GM23248 (cell line): ENCODE measurements around the gene MACF1. TPM values are rescaled to one million over a fixed set of nuclear protein-coding genes. Genes with fewer than 3 reads are reported as not detected.

Source experiments
- DNase-seq: peaks from one replicate; pipeline ENCODE4 v3.0.0-alpha.2; 2015
- H2AFZ ChIP-seq: fragments of 200-600 bp; sonication (generic); 2 replicates; pipeline ENCODE4 v1.6.1; 2016; ENCODE audit warnings: antibody characterized with exemption
- H3F3A ChIP-seq: fragments of 200-600 bp; sonication (generic); 2 replicates; pipeline ENCODE4 v1.6.1; 2016; ENCODE audit warnings: mild to moderate bottlenecking, antibody characterized with exemption, mixed run types; ENCODE audit not compliant: insufficient read depth
- H3K27ac ChIP-seq: fragments of 200-600 bp; sonication (generic); 2 replicates; pipeline ENCODE4 v1.5.1; 2016; ENCODE audit warnings: mild to moderate bottlenecking
- H3K27me3 ChIP-seq: fragments of 200-600 bp; sonication (generic); replicated peaks from 2 replicates; pipeline ENCODE4 v1.6.1; 2016; ENCODE audit warnings: mild to moderate bottlenecking; ENCODE audit not compliant: insufficient read depth
- H3K36me3 ChIP-seq: fragments of 200-600 bp; sonication (generic); 2 replicates; pipeline ENCODE4 v1.6.1; 2016; ENCODE audit warnings: low read depth, mild to moderate bottlenecking
- H3K4me1 ChIP-seq: fragments of 200-600 bp; sonication (generic); 2 replicates; pipeline ENCODE4 v1.6.1; 2016; ENCODE audit warnings: mild to moderate bottlenecking; ENCODE audit not compliant: insufficient read depth
- H3K4me2 ChIP-seq: fragments of 200-600 bp; sonication (generic); one replicate; pipeline ENCODE4 v1.6.1; 2016; ENCODE audit warnings: mild to moderate bottlenecking; ENCODE audit not compliant: unreplicated experiment
- H3K4me3 ChIP-seq: fragments of 200-600 bp; sonication (generic); 2 replicates; pipeline ENCODE4 v1.5.1; 2016; ENCODE audit warnings: mild to moderate bottlenecking
- H3K79me2 ChIP-seq: fragments of 200-600 bp; sonication (generic); 2 replicates; pipeline ENCODE4 v1.6.1; 2016; ENCODE audit warnings: mild to moderate bottlenecking; ENCODE audit not compliant: insufficient read depth
- H3K9ac ChIP-seq: fragments of 200-600 bp; sonication (generic); 2 replicates; pipeline ENCODE4 v1.6.1; 2016; ENCODE audit warnings: mild to moderate bottlenecking
- H3K9me2 ChIP-seq: fragments of 200-600 bp; sonication (generic); 2 replicates; pipeline ENCODE4 v1.6.1; 2016; ENCODE audit warnings: mixed run types, mild to moderate bottlenecking, moderate library complexity; ENCODE audit not compliant: insufficient read depth
- H3K9me3 ChIP-seq: fragments of 200-600 bp; sonication (generic); one replicate; pipeline ENCODE4 v1.6.1; 2017; ENCODE audit warnings: low read depth
- H4K20me1 ChIP-seq: fragments of 200-600 bp; sonication (generic); 2 replicates; pipeline ENCODE4 v1.6.0; 2016; ENCODE audit not compliant: insufficient read depth
- EZH2 ChIP-seq: fragments of 200-600 bp; sonication (generic); IDR thresholded peaks from 2 replicates; pipeline ENCODE4 v1.6.1; 2018; ENCODE audit warnings: antibody characterized with exemption, mild to moderate bottlenecking; ENCODE audit not compliant: insufficient read depth, poor library complexity, severe bottlenecking
- EZH2phosphoT487 ChIP-seq: fragments of 200-600 bp; sonication (generic); IDR thresholded peaks from 2 replicates; pipeline ENCODE4 v1.6.1; 2018; ENCODE audit warnings: antibody characterized with exemption, moderate library complexity, mild to moderate bottlenecking, low read depth; ENCODE audit not compliant: insufficient read depth
- WGBS, 2 experiments: methylation state at CpG; one replicate each; pipeline ENCODE4 v1.1.6; 2015 to 2017; ENCODE audit warnings: low lambda C conversion rate in 2 of 2, low coverage in 1 of 2; ENCODE audit errors: missing lambda C conversion rate in 2 of 2; 5-methylcytosine and 5-hydroxymethylcytosine counted together
- in situ Hi-C: fragments of 300-500 bp; cut with MboI; formaldehyde crosslinking; loops from 2 replicates; pipeline ENCODE4 v1.15.0; 2020
- polyA plus RNA-seq: library from polyadenylated mRNA; unstranded; fragments of >200 nt; fragmentation: Nextera tagmentation; extraction: Ambion mirVana; gene quantifications from 2 replicates; pipeline ENCODE4 v1.2.1, GENCODE V29; 2016
- total RNA-seq: library from RNA; depleted of rRNA; stranded (reverse); fragments of >200 nt; shearing (Covaris generic); gene quantifications from 2 replicates; pipeline ENCODE4 v1.2.3, GENCODE V29; 2014

Gene MACF1
- total and polyA plus RNA-seq, 2 experiments from 2014 or later = 55.1 to 177 TPM

- Histone ChIP-seq H4K20me1 (peaks cover 9% of the 10 kb centered on the region), H3K27ac (no peak overlapping the region), H3K4me1 (peaks cover 19% of the 10 kb centered on the region), H3K9me2 (no peaks in the 10 kb centered on the region), H3K27me3 (no peaks in the 10 kb centered on the region), H3K4me3 (no peak overlapping the region), H3K79me2 (peaks cover 96% of the 10 kb centered on the region), H2AFZ (no peak overlapping the region), H3F3A (no peaks in the 10 kb centered on the region), H3K9ac (no peak overlapping the region), H3K4me2 (no peak overlapping the region), H3K36me3 (no peaks in the 10 kb centered on the region), H3K9me3 (no peaks in the 10 kb centered on the region)
- no peak for DNase-seq
- TF ChIP-seq EZH2phosphoT487 = no peak
- TF ChIP-seq EZH2 = no peak
- in situ Hi-C loops = no loop called here
- 91 to 99% methylated on average over 3 of the region's 3 CpGs for WGBS, 2 experiments
Measured at GRCh38 chr1:39226836-39227235, 22.3 kb downstream of the MACF1 start.

GRCh38 chr1:39228252-39228651, 23.8 kb downstream of the MACF1 start:
- Histone ChIP-seq H4K20me1 (peaks cover 9% of the 10 kb centered on the region), H3F3A (no peaks in the 10 kb centered on the region), H3K79me2 (peaks cover 86% of the 10 kb centered on the region), H3K4me2 (no peak overlapping the region), H3K27ac (no peak overlapping the region), H3K4me1 (peaks cover 19% of the 10 kb centered on the region), H3K9me3 (no peaks in the 10 kb centered on the region), H3K9me2 (no peaks in the 10 kb centered on the region), H3K4me3 (no peak overlapping the region), H3K9ac (no peak overlapping the region), H3K36me3 (no peaks in the 10 kb centered on the region), H2AFZ (no peak overlapping the region), H3K27me3 (no peaks in the 10 kb centered on the region)
- DNase-seq = no peak
- no peak for TF ChIP-seq EZH2phosphoT487
- 86 to 88% methylated on average over 6 of the region's 6 CpGs for WGBS, 2 experiments
- in situ Hi-C loops = no loop called here

- Histone ChIP-seq H3K9me3 (no peaks in the 10 kb centered on the region), H3K27ac (no peak overlapping the region), H3K9me2 (no peaks in the 10 kb centered on the region), H3K4me1 (peaks cover 12% of the 10 kb centered on the region), H2AFZ (no peak overlapping the region), H3F3A (no peaks in the 10 kb centered on the region), H4K20me1 (peaks cover 9% of the 10 kb centered on the region), H3K4me3 (no peak overlapping the region), H3K36me3 (no peaks in the 10 kb centered on the region), H3K79me2 (peaks cover 73% of the 10 kb centered on the region), H3K9ac (no peak overlapping the region), H3K4me2 (no peak overlapping the region), H3K27me3 (no peaks in the 10 kb centered on the region)
- in situ Hi-C loops = no loop called here
- no peak for DNase-seq
- no peak for TF ChIP-seq EZH2
- no peak for TF ChIP-seq EZH2phosphoT487
- 99% methylated on average over 4 of the region's 4 CpGs for WGBS, 2 experiments
Measured at GRCh38 chr1:39229504-39229903, 25.0 kb downstream of the MACF1 start.

- H3K4me1 ChIP-seq = peaks cover 10% of the 10 kb centered on the region
- no peak overlapping the region for H3K4me3 ChIP-seq
- no peaks in the 10 kb centered on the region for H3F3A ChIP-seq
- no peaks in the 10 kb centered on the region for H3K9me2 ChIP-seq
- H3K4me2 ChIP-seq = no peak overlapping the region
- DNase-seq = peak; percentile 26
- in situ Hi-C loops = no loop called here
- no peak overlapping the region for H3K9ac ChIP-seq
- H3K36me3 ChIP-seq = no peaks in the 10 kb centered on the region
- WGBS, 2 experiments = 64% methylated on average over 9 of the region's 9 CpGs
- H4K20me1 ChIP-seq = peaks cover 9% of the 10 kb centered on the region
- H3K27ac ChIP-seq = no peak overlapping the region; the same call in 1 of the 2 replicates
- TF ChIP-seq EZH2phosphoT487 (no peak), EZH2 (no peak)
- H2AFZ ChIP-seq = no peak overlapping the region
- H3K27me3 ChIP-seq = no peaks in the 10 kb centered on the region
- H3K79me2 ChIP-seq = peaks cover 66% of the 10 kb centered on the region
- H3K9me3 ChIP-seq = no peaks in the 10 kb centered on the region
Measured at GRCh38 chr1:39230261-39231190, 26.0 kb downstream of the MACF1 start.
